GM19328 (cell line): ENCODE measurements around the gene FYN.

Experiments
- ATAC-seq: cut with Tn5 transposase; IDR thresholded peaks from one replicate; pipeline ENCODE4 v1.9.1; 2021; ENCODE audit warnings: mild to moderate bottlenecking, moderate library complexity; ENCODE audit not compliant: unreplicated experiment

FYN gene

GRCh38 chr6:111854683-111855082, 18.6 kb downstream of the FYN start:
- no peak for ATAC-seq

GRCh38 chr6:111852725-111853124, 20.5 kb downstream of the FYN start:
- ATAC-seq: no peak

- ATAC-seq: peak; percentile 53
Measured at GRCh38 chr6:111850295-111850937, 22.8 kb downstream of the FYN start.

GRCh38 chr6:111849298-111849697, 24.0 kb downstream of the FYN start:
- no peak for ATAC-seq

- no peak for ATAC-seq
Measured at GRCh38 chr6:111848262-111848812, 24.9 kb downstream of the FYN start.

- ATAC-seq: no peak
Measured at GRCh38 chr6:111846492-111847409, 26.5 kb downstream of the FYN start.

GRCh38 chr6:111846066-111846465, 27.2 kb downstream of the FYN start:
- no peak for ATAC-seq

- peak; percentile 26 for ATAC-seq
Measured at GRCh38 chr6:111845441-111845871, 27.8 kb downstream of the FYN start.

GRCh38 chr6:111844921-111845320, 28.3 kb downstream of the FYN start:
- ATAC-seq: no peak

- no peak for ATAC-seq
Measured at GRCh38 chr6:111844376-111844775, 28.9 kb downstream of the FYN start.

- ATAC-seq: no peak
Measured at GRCh38 chr6:111843347-111844147, 29.7 kb downstream of the FYN start.

GRCh38 chr6:111842891-111843290, 30.4 kb downstream of the FYN start:
- ATAC-seq: no peak

- ATAC-seq: no peak
Measured at GRCh38 chr6:111842271-111842822, 30.9 kb downstream of the FYN start.

GRCh38 chr6:111841822-111842221, 31.4 kb downstream of the FYN start:
- no peak for ATAC-seq

- ATAC-seq: no peak
Measured at GRCh38 chr6:111840803-111841202, 32.4 kb downstream of the FYN start.

GRCh38 chr6:111838749-111839484, 34.3 kb downstream of the FYN start:
- no peak for ATAC-seq

- peak; percentile 54 for ATAC-seq
Measured at GRCh38 chr6:111837641-111838500, 35.4 kb downstream of the FYN start.

GRCh38 chr6:111837007-111837406, 36.2 kb downstream of the FYN start:
- ATAC-seq: no peak

GRCh38 chr6:111835807-111836206, 37.4 kb downstream of the FYN start:
- ATAC-seq: no peak
